ENCODE results near the gene ZNF225.

- TF ChIP-seq POLR2AphosphoS5 (IDR thresholded peaks at IDR 0.05; ENCODE audit: low read depth, low read length) (no peak), POLR2A (IDR thresholded peaks at IDR 0.05; ENCODE audit: low read depth, low read length) (no peak)
Measured at GRCh38 chr19:44176590-44176989, 63.4 kb downstream of the ZNF225 start.
